H9 (cell line): ENCODE results near the gene IGSF9. TPM values are rescaled to one million over a fixed set of nuclear protein-coding genes. Genes with fewer than 3 reads are reported as not detected.

Source experiments
- DNase-seq: peaks from one replicate; pipeline ENCODE4 v3.0.0-alpha.2; 2017
- H2AFZ ChIP-seq: one replicate; pipeline ENCODE4 v1.6.1; 2013; ENCODE audit warnings: mild to moderate bottlenecking, low read length, control low read depth, moderate library complexity
- H2AK5ac ChIP-seq: 2 replicates; pipeline ENCODE4 v1.6.1; 2013; ENCODE audit warnings: low read length, control low read depth, mixed read lengths; ENCODE audit not compliant: insufficient read length
- H2BK120ac ChIP-seq: one replicate; pipeline ENCODE4 v1.6.1; 2013; ENCODE audit warnings: low read depth, mild to moderate bottlenecking, low read length, control low read depth, inconsistent platforms; ENCODE audit not compliant: poor library complexity, severe bottlenecking
- H2BK12ac ChIP-seq: 2 replicates; pipeline ENCODE4 v1.6.1; 2013; ENCODE audit warnings: low read length, control low read depth, mixed read lengths, low read depth; ENCODE audit not compliant: insufficient read length
- H2BK15ac ChIP-seq: 2 replicates; pipeline ENCODE4 v1.6.1; 2013; ENCODE audit warnings: low read depth, low read length, control low read depth
- H2BK20ac ChIP-seq: one replicate; pipeline ENCODE4 v1.6.1; 2013; ENCODE audit warnings: low read depth, mild to moderate bottlenecking, low read length, control low read depth, inconsistent platforms; ENCODE audit not compliant: poor library complexity, severe bottlenecking
- H2BK5ac ChIP-seq: 2 replicates; pipeline ENCODE4 v1.6.1; 2013; ENCODE audit warnings: low read length, control low read depth, mixed read lengths; ENCODE audit not compliant: insufficient read length
- H3K14ac ChIP-seq: 2 replicates; pipeline ENCODE4 v1.6.1; 2013; ENCODE audit warnings: low read length, control low read depth; ENCODE audit not compliant: insufficient read depth
- H3K18ac ChIP-seq: 2 replicates; pipeline ENCODE4 v1.6.1; 2013; ENCODE audit warnings: low read depth, mild to moderate bottlenecking, mixed read lengths, low read length, control low read depth; ENCODE audit not compliant: insufficient read length
- H3K23ac ChIP-seq: 2 replicates; pipeline ENCODE4 v1.6.1; 2013; ENCODE audit warnings: low read length, control low read depth, mixed read lengths, low read depth; ENCODE audit not compliant: insufficient read length
- H3K23me2 ChIP-seq: 2 replicates; pipeline ENCODE4 v1.6.1; 2013; ENCODE audit warnings: low read depth, mild to moderate bottlenecking, mixed read lengths, low read length, control low read depth; ENCODE audit not compliant: insufficient read length, poor library complexity, severe bottlenecking
- H3K27ac ChIP-seq: 2 replicates; pipeline ENCODE4 v1.5.1; 2013; ENCODE audit warnings: low read length, control low read depth, mixed read lengths, low read depth; ENCODE audit not compliant: insufficient read length
- H3K27me3 ChIP-seq: 2 replicates; pipeline ENCODE4 v1.6.1; 2013; ENCODE audit warnings: low read length, control low read depth, inconsistent platforms; ENCODE audit not compliant: insufficient read depth
- H3K4ac ChIP-seq: 2 replicates; pipeline ENCODE4 v1.6.1; 2013; ENCODE audit warnings: low read depth, mild to moderate bottlenecking, control low read depth, inconsistent platforms, low read length, moderate library complexity
- H3K4me1 ChIP-seq: 2 replicates; pipeline ENCODE4 v1.6.1; 2013; ENCODE audit warnings: low read length, control low read depth, inconsistent platforms; ENCODE audit not compliant: insufficient read depth
- H3K4me2 ChIP-seq: 2 replicates; pipeline ENCODE4 v1.6.1; 2013; ENCODE audit warnings: low read length, control low read depth, mixed read lengths; ENCODE audit not compliant: insufficient read length, insufficient read depth
- H3K56ac ChIP-seq: 2 replicates; pipeline ENCODE4 v1.6.1; 2013; ENCODE audit warnings: low read depth, mild to moderate bottlenecking, mixed read lengths, low read length, control low read depth; ENCODE audit not compliant: insufficient read length
- H3K79me1 ChIP-seq: 2 replicates; pipeline ENCODE4 v1.6.1; 2013; ENCODE audit warnings: low read depth, mild to moderate bottlenecking, moderate library complexity, low read length, control low read depth, inconsistent platforms; ENCODE audit not compliant: insufficient read depth, poor library complexity, severe bottlenecking
- H3K79me2 ChIP-seq: 2 replicates; pipeline ENCODE4 v1.6.1; 2013; ENCODE audit warnings: low read length, control low read depth, inconsistent platforms; ENCODE audit not compliant: insufficient read depth
- H3K9ac ChIP-seq: 2 replicates; pipeline ENCODE4 v1.6.1; 2013; ENCODE audit warnings: low read length, control low read depth, mixed read lengths; ENCODE audit not compliant: insufficient read length; ENCODE audit errors: extremely low read depth
- H3K9me3 ChIP-seq: one replicate; pipeline ENCODE4 v1.6.1; 2013; ENCODE audit warnings: low read depth, low read length, inconsistent platforms; ENCODE audit not compliant: control insufficient read depth
- H3T11ph ChIP-seq: one replicate; pipeline ENCODE4 v1.6.1; 2013; ENCODE audit warnings: mild to moderate bottlenecking, low read length, control low read depth, inconsistent platforms
- H4K20me1 ChIP-seq: one replicate; pipeline ENCODE4 v1.6.1; 2013; ENCODE audit not compliant: control insufficient read depth, insufficient read length, insufficient read depth
- H4K5ac ChIP-seq: 2 replicates; pipeline ENCODE4 v1.6.1; 2013; ENCODE audit warnings: low read depth, mild to moderate bottlenecking, mixed read lengths, low read length, control low read depth; ENCODE audit not compliant: insufficient read length
- H4K8ac ChIP-seq: replicated peaks from 2 replicates; pipeline ENCODE4 v1.6.1; 2013; ENCODE audit warnings: low read length, control low read depth, mixed read lengths, low read depth; ENCODE audit not compliant: insufficient read length
- H4K91ac ChIP-seq: 2 replicates; pipeline ENCODE4 v1.6.1; 2013; ENCODE audit warnings: low read depth, mild to moderate bottlenecking, moderate library complexity, mixed read lengths, low read length, control low read depth; ENCODE audit not compliant: insufficient read length
- H3K27ac Mint-ChIP-seq, 3 experiments: 2 replicates in 2 of 3; 3 replicates in 1 of 3; pipeline ENCODE4 v1.8.0; 2020 to 2021; ENCODE audit warnings: mixed read lengths in 3 of 3, mild to moderate bottlenecking in 1 of 3, moderate library complexity in 1 of 3
- H3K27me3 Mint-ChIP-seq: 2 replicates; pipeline ENCODE4 v1.8.0; 2021; ENCODE audit warnings: low read depth, mild to moderate bottlenecking, moderate library complexity, mixed read lengths
- H3K36me3 Mint-ChIP-seq, 3 experiments: 2 replicates in 2 of 3; 3 replicates in 1 of 3; pipeline ENCODE4 v1.8.0; 2020 to 2021; ENCODE audit warnings: low read depth in 3 of 3, mixed read lengths in 3 of 3; ENCODE audit not compliant: insufficient read depth in 1 of 3
- H3K4me1 Mint-ChIP-seq, 2 experiments: 2 replicates each; pipeline ENCODE4 v1.8.0; 2020; ENCODE audit warnings: mixed read lengths in 2 of 2
- H3K4me3 Mint-ChIP-seq, 2 experiments: 2 replicates in 1 of 2; 3 replicates in 1 of 2; pipeline ENCODE4 v1.8.0; 2020 to 2021; ENCODE audit warnings: mild to moderate bottlenecking in 2 of 2, mixed read lengths in 2 of 2, moderate library complexity in 1 of 2
- H3K9me3 Mint-ChIP-seq, 2 experiments: 2 replicates in 1 of 2; 3 replicates in 1 of 2; pipeline ENCODE4 v1.8.0; 2020; ENCODE audit warnings: mild to moderate bottlenecking in 2 of 2, mixed read lengths in 2 of 2, moderate library complexity in 1 of 2
- WGBS: extraction: QIAGEN DNeasy Blood & Tissue Kit; methylation state at CpG from one replicate; pipeline ENCODE4 v1.1.7; 2013; ENCODE audit warnings: missing lambda C conversion rate, low lambda C conversion rate, mixed read lengths; ENCODE audit not compliant: insufficient read length; ENCODE audit errors: extremely low coverage; 5-methylcytosine and 5-hydroxymethylcytosine counted together
- total RNA-seq: library from RNA; stranded (reverse); gene quantifications from 2 replicates; pipeline ENCODE4 v1.2.1, GENCODE V29; 2021
- TF ChIP-seq, protein P1 (sequence below): fragments of 200-600 bp; sonication (generic); conservative IDR thresholded peaks from 3 replicates; pipeline ENCODE4 v1.8.0; 2021; ENCODE audit warnings: antibody characterized with exemption, mild to moderate bottlenecking

Gene IGSF9
- total RNA-seq, 1 experiment from 2014 or later: 11.3 TPM

DNA sequence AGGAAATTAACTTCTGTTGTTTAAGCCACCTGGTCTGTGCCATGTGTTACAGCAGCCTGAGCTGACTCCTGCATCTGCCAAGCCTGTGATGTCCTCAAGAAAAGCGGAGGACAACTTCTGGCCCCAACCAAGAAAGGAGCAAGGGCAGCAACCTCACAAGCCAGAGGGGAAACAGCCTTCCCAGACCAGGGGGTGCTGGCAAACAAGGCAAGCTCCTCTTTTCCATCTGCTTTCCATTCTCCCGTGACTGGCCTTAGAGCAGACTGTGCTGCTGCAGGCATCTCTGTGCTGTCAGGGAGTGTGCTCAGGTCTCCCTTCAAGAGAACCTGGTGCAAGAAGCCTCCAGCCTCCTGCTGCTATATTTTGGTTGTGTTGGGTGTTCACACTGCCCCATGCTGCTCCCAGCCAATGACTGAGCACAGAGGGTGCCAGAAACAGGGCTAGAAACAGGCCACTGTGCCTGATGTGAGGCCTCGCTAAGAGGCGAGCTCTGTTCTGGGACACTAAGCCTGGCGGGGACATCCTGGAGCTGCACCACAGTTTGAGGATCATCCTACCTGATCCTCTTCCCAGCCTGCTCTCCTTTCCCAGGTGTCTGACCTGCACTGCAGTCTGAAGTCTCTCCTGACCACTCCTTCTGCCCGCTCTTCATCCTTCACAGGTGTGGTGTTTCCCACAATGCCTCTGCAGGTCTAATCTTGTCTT, 36.1 kb upstream of the IGSF9 start:
- Histone ChIP-seq H3K4ac (no peak overlapping the region), H3K79me2 (no peaks in the 10 kb centered on the region), H2BK5ac (no peak overlapping the region), H3K23me2 (no peaks in the 10 kb centered on the region), H2BK120ac (no peak overlapping the region), H2BK20ac (no peak overlapping the region), H2BK15ac (no peak overlapping the region), H3K27ac (no peak overlapping the region), H3K9ac (no peak overlapping the region), H2AK5ac (no peak overlapping the region), H4K5ac (no peak overlapping the region), H3K14ac (no peak overlapping the region; the same call in 1 of the 2 replicates), H3K56ac (no peak overlapping the region), H4K8ac (no peak overlapping the region), H3K4me1 (no peaks in the 10 kb centered on the region), H3T11ph (no peak overlapping the region), H3K27me3 (no peaks in the 10 kb centered on the region), H2AFZ (no peak overlapping the region), H3K79me1 (no peaks in the 10 kb centered on the region), H3K23ac (no peak overlapping the region), H3K18ac (no peak overlapping the region), H2BK12ac (no peak overlapping the region), H3K9me3 (no peaks in the 10 kb centered on the region), H4K20me1 (no peaks in the 10 kb centered on the region), H4K91ac (no peak overlapping the region), H3K4me2 (no peak overlapping the region)
- Mint-ChIP-seq H3K4me1 (peaks cover 0 to 5% of the 10 kb centered on the region in 2 experiments; a peak in 2 of 4 replicates), H3K4me3 (no peak overlapping the region), H3K9me3 (no peaks in the 10 kb centered on the region), H3K27ac (no peak overlapping the region), H3K27me3 (peaks cover 29% of the 10 kb centered on the region), H3K36me3 (no peaks in the 10 kb centered on the region)
- TF ChIP-seq, protein P1, sequence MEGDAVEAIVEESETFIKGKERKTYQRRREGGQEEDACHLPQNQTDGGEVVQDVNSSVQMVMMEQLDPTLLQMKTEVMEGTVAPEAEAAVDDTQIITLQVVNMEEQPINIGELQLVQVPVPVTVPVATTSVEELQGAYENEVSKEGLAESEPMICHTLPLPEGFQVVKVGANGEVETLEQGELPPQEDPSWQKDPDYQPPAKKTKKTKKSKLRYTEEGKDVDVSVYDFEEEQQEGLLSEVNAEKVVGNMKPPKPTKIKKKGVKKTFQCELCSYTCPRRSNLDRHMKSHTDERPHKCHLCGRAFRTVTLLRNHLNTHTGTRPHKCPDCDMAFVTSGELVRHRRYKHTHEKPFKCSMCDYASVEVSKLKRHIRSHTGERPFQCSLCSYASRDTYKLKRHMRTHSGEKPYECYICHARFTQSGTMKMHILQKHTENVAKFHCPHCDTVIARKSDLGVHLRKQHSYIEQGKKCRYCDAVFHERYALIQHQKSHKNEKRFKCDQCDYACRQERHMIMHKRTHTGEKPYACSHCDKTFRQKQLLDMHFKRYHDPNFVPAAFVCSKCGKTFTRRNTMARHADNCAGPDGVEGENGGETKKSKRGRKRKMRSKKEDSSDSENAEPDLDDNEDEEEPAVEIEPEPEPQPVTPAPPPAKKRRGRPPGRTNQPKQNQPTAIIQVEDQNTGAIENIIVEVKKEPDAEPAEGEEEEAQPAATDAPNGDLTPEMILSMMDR: no peak
- no peak for DNase-seq
- no CpG with 5 or more reads among the region's 6 CpGs for WGBS
